Activated T-cell treated with anti-CD3 and anti-CD28 coated beads, Interleukin-2, amount 50 U/mL, for 24 hours (primary cell): ENCODE measurements around the gene SSH3.
A peak's percentile ranks its signal among the peaks of the same experiment; 100 is the strongest.

Source experiments
- DNase-seq: peaks from one replicate; pipeline ENCODE4 v3.0.0-alpha.2; 2020
- H3K27ac Mint-ChIP-seq: 2 replicates; pipeline ENCODE4 v1.8.0; 2020; ENCODE audit warnings: mild to moderate bottlenecking, mixed read lengths
- H3K27me3 Mint-ChIP-seq: 2 replicates; pipeline ENCODE4 v1.8.0; 2020; ENCODE audit warnings: mixed read lengths
- H3K36me3 Mint-ChIP-seq: 2 replicates; pipeline ENCODE4 v1.8.0; 2020; ENCODE audit warnings: low read depth, mixed read lengths
- H3K4me1 Mint-ChIP-seq: 2 replicates; pipeline ENCODE4 v1.8.0; 2020; ENCODE audit warnings: low read depth, mixed read lengths
- H3K4me3 Mint-ChIP-seq: 2 replicates; pipeline ENCODE4 v1.8.0; 2020; ENCODE audit warnings: mild to moderate bottlenecking, moderate library complexity, mixed read lengths
- H3K9me3 Mint-ChIP-seq: 2 replicates; pipeline ENCODE4 v1.8.0; 2020; ENCODE audit warnings: mixed read lengths

Gene SSH3

DNA sequence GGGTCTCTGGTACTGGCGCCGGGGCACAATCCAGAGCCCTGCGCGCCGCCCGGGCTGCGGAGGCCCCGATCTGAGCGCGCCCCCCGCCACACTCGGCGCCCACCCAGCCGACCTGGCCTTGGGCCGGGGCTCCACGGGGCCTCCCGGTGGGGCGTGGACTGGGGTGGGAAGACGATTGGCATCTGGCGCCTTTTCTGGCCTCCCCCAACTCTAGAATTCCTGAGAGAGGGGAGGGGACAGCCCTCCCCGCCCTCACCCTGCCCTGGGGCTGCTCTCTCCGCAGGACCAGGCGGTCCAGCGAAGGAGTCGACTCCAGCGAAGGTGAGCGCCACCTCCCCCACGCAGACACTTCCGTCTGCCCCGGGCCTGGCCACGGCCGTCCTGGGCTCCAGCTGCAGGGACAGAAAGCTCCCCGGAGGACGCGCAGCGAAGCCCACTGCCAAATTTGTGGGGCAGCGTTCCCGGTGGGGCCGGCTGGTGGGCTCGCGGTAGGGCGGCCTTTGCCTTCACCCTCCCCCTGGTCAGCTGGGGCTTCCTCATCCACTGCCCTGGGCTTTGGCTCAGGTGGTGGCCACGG lies 593 bp downstream of the SSH3 start:
- H3K27ac Mint-ChIP-seq, result no peak overlapping the region
- H3K4me1 Mint-ChIP-seq, result peaks cover 15% of the 10 kb centered on the region
- H3K27me3 Mint-ChIP-seq, result no peaks in the 10 kb centered on the region
- H3K4me3 Mint-ChIP-seq, result peak overlapping the region; percentile 66
- DNase-seq, result peak; percentile 59
- peaks cover 34% of the 10 kb centered on the region for H3K36me3 Mint-ChIP-seq
- no peaks in the 10 kb centered on the region for H3K9me3 Mint-ChIP-seq

- DNase-seq, result no peak
- Mint-ChIP-seq H3K9me3 (no peaks in the 10 kb centered on the region), H3K4me1 (peaks cover 15% of the 10 kb centered on the region), H3K27ac (peak overlapping the region; percentile 52), H3K27me3 (no peaks in the 10 kb centered on the region), H3K36me3 (peaks cover 29% of the 10 kb centered on the region), H3K4me3 (peak overlapping the region; percentile 66)
Observed at GRCh38 chr11:67304511-67305113, 1.3 kb downstream of the SSH3 start.

- Mint-ChIP-seq H3K27me3 (no peaks in the 10 kb centered on the region), H3K36me3 (peaks cover 12% of the 10 kb centered on the region), H3K27ac (no peak overlapping the region), H3K4me3 (no peak overlapping the region), H3K4me1 (peaks cover 24% of the 10 kb centered on the region), H3K9me3 (no peaks in the 10 kb centered on the region)
- DNase-seq, result no peak
Observed at GRCh38 chr11:67306769-67307544, 3.6 kb downstream of the SSH3 start.

- no peak overlapping the region for H3K27ac Mint-ChIP-seq
- peaks cover 6% of the 10 kb centered on the region for H3K36me3 Mint-ChIP-seq
- H3K4me1 Mint-ChIP-seq, result peaks cover 26% of the 10 kb centered on the region
- DNase-seq, result no peak
- no peaks in the 10 kb centered on the region for H3K27me3 Mint-ChIP-seq
- no peaks in the 10 kb centered on the region for H3K9me3 Mint-ChIP-seq
- no peak overlapping the region for H3K4me3 Mint-ChIP-seq
Observed at GRCh38 chr11:67307545-67308001, 4.2 kb downstream of the SSH3 start.

GRCh38 chr11:67308031-67308866 lies 4.9 kb downstream of the SSH3 start:
- no peak overlapping the region for H3K4me3 Mint-ChIP-seq
- no peaks in the 10 kb centered on the region for H3K27me3 Mint-ChIP-seq
- DNase-seq, result no peak
- H3K9me3 Mint-ChIP-seq, result no peaks in the 10 kb centered on the region
- H3K4me1 Mint-ChIP-seq, result peaks cover 28% of the 10 kb centered on the region
- H3K27ac Mint-ChIP-seq, result no peak overlapping the region
- H3K36me3 Mint-ChIP-seq, result peaks cover 3% of the 10 kb centered on the region

DNA sequence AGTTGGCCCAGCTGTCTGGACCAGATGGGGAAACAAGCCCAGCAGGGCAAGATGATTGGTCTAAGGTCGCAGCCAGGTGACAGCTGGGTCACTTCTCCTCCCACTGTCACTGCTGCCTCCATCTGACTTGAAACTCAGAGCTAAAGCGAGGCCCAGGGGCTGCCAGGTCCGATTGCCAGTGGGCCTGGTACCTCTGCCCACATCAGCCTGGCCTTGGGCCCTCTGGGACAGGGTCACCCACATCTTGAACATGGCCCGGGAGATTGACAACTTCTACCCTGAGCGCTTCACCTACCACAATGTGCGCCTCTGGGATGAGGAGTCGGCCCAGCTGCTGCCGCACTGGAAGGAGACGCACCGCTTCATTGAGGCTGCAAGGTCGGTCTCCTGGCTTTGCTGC lies 5.8 kb downstream of the SSH3 start:
- Mint-ChIP-seq H3K27ac (no peak overlapping the region), H3K4me1 (peaks cover 31% of the 10 kb centered on the region), H3K4me3 (no peak overlapping the region), H3K9me3 (no peaks in the 10 kb centered on the region), H3K27me3 (no peaks in the 10 kb centered on the region), H3K36me3 (peaks cover 3% of the 10 kb centered on the region)
- no peak for DNase-seq

DNA sequence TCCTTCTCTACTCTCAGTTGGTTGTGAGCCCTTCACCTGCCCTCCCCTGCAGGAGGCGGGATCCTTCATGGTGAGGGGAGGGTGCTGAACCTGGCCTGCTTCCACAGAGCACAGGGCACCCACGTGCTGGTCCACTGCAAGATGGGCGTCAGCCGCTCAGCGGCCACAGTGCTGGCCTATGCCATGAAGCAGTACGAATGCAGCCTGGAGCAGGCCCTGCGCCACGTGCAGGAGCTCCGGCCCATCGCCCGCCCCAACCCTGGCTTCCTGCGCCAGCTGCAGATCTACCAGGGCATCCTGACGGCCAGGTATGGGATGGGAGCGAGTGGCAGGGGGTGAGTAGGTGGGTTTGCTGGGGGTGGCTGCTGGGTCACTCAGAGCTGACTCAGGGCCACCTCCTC lies 6.3 kb downstream of the SSH3 start:
- no peaks in the 10 kb centered on the region for H3K9me3 Mint-ChIP-seq
- H3K27ac Mint-ChIP-seq, result peak overlapping the region; percentile 18
- no peaks in the 10 kb centered on the region for H3K27me3 Mint-ChIP-seq
- peaks cover 27% of the 10 kb centered on the region for H3K4me1 Mint-ChIP-seq
- H3K4me3 Mint-ChIP-seq, result no peak overlapping the region
- no peak for DNase-seq
- H3K36me3 Mint-ChIP-seq, result peaks cover 3% of the 10 kb centered on the region

DNA sequence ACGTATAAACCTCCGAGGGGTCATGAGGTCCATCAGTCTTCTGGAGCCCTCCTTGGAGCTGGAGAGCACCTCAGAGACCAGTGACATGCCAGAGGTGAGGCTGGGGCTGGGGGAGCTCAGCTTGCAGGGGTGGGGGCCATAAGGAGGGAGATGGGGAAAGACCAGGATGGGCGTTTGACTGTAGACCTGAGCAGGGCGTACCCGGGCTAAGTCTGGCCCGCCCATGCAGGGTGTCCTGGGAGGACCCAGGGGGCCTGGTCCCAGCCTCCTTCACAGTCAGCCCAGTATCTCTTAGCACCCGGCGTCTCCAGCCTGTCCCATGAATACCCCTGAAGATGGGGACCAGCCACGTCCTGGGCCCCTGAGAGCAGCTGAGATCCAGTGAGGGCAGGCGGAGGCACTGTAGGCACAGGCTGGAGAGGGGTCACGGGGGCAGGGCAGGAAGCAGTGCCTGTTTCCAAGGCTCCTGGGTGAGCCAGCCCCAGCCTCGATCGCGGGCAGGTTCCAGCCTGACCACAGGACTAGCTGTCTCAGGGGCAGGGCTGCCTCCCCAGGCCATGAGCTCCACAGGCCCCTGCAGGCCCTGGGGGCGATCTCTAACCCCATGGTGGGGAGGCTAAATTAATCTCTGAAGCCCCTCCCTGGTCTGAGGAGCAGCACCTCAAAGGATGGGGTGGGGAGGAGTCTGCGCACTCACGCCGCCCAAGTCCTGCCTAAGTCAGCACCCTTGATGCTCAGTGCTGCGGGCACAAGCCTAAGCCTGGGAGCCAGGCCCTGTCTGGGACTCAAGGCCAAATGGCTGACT lies 7.1 kb downstream of the SSH3 start:
- Mint-ChIP-seq H3K4me1 (peaks cover 26% of the 10 kb centered on the region), H3K27me3 (no peaks in the 10 kb centered on the region), H3K36me3 (peaks cover 3% of the 10 kb centered on the region), H3K27ac (no peak overlapping the region), H3K9me3 (no peaks in the 10 kb centered on the region), H3K4me3 (no peak overlapping the region)
- DNase-seq, result no peak

- Mint-ChIP-seq H3K4me3 (no peak overlapping the region), H3K27ac (no peak overlapping the region), H3K4me1 (peaks cover 27% of the 10 kb centered on the region), H3K27me3 (no peaks in the 10 kb centered on the region), H3K36me3 (peaks cover 3% of the 10 kb centered on the region), H3K9me3 (no peaks in the 10 kb centered on the region)
- DNase-seq, result no peak
Observed at GRCh38 chr11:67311051-67311555, 7.8 kb downstream of the SSH3 start.

DNA sequence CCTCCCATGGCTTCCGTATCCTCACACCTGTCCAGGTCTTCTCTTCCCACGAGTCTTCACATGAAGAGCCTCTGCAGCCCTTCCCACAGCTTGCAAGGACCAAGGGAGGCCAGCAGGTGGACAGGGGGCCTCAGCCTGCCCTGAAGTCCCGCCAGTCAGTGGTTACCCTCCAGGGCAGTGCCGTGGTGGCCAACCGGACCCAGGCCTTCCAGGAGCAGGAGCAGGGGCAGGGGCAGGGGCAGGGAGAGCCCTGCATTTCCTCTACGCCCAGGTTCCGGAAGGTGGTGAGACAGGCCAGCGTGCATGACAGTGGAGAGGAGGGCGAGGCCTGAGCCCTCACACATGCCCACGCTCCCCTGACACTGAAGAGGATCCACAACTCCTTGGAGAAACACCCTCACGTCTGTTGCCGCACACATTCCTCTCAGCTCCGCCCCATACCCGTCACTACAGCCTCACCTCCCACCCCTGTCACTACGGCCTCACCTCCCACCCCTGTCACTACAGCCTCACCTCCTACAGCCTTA lies 8.3 kb downstream of the SSH3 start:
- Mint-ChIP-seq H3K4me3 (no peak overlapping the region), H3K36me3 (peaks cover 3% of the 10 kb centered on the region), H3K4me1 (peaks cover 30% of the 10 kb centered on the region), H3K27me3 (no peaks in the 10 kb centered on the region), H3K9me3 (no peaks in the 10 kb centered on the region), H3K27ac (peak overlapping the region; percentile 44)
- no peak for DNase-seq

GRCh38 chr11:67312187-67313021 lies 9.1 kb downstream of the SSH3 start:
- DNase-seq, result no peak
- Mint-ChIP-seq H3K27ac (peak overlapping the region; percentile 85), H3K27me3 (no peaks in the 10 kb centered on the region), H3K4me3 (no peak overlapping the region), H3K36me3 (peaks cover 3% of the 10 kb centered on the region), H3K4me1 (peaks cover 34% of the 10 kb centered on the region), H3K9me3 (no peaks in the 10 kb centered on the region)

DNA sequence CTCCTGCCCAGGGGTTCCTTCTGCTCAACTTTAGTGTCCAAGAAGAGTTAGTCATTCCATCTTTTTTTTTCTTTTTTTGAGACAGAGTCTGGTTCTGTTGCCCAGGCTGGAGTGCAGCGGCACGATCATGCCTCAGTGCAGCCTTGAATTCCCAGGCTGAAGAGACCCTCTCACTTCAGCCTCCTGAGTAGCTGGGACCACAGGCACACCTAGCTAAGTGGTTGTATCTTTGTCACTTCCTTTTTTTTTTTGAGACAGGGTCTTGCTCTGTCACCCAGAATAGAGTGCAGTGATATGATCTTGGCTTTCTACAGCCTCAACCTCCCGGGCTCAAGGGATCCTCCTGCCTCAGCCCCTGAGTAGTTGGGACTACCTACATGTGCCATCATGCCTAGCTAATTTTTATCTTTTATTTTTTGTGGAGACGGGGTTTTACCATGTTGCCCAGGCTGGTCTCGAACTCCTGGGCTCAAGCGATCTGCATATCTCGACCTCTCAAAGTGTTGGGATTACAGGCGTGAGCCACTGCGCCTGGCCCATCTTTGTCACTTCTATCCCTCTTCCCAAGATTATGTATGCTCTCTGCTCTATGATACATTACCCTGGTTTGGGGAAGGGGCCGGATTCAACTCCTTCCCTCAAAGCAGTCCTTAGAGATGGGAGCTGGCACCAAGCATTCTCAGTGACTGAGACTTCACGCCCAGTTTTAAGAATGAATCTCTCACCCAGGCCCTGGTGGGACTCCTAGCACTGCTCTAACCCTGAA lies 10.0 kb downstream of the SSH3 start:
- peak overlapping the region; percentile 85 for H3K27ac Mint-ChIP-seq
- H3K4me3 Mint-ChIP-seq, result no peak overlapping the region

More for the DNA sequence above, 10.0 kb downstream of the SSH3 start:
- no peak for DNase-seq
- no peaks in the 10 kb centered on the region for H3K27me3 Mint-ChIP-seq
- H3K9me3 Mint-ChIP-seq, result no peaks in the 10 kb centered on the region
- peaks cover 5% of the 10 kb centered on the region for H3K36me3 Mint-ChIP-seq
- H3K4me1 Mint-ChIP-seq, result peaks cover 38% of the 10 kb centered on the region
